Stromal cell of bone marrow (primary cell): Measurements from ENCODE around the gene TUBA3D.
"Not testable (repeated sequence)": the region's sequence is repeated elsewhere in the genome, so short reads cannot be mapped to it uniquely, and the experiment has no call there.

ENCODE experiments used
- DNase-seq: peaks from one replicate; pipeline ENCODE4 v3.0.0-alpha.2; 2012; ENCODE audit warnings: low read depth

Gene TUBA3D

GRCh38 chr2:131475831-131476230, at the start of gene TUBA3D:
TSS of gene TUBA3D (plus strand) at chr2:131476119. CDS start at chr2:131476200, 81 bp downstream.
- DNase-seq: no peak

GRCh38 chr2:131426727-131427126, 49.2 kb upstream of the TUBA3D start:
- DNase-seq: no peak

GRCh38 chr2:131431336-131431735, 44.6 kb upstream of the TUBA3D start:
- DNase-seq: no peak

- not testable (repeated sequence) for DNase-seq
Observed at GRCh38 chr2:131440742-131441468, 35.0 kb upstream of the TUBA3D start.

- not testable (repeated sequence) for DNase-seq
Observed at GRCh38 chr2:131444736-131445514, 31.0 kb upstream of the TUBA3D start.

DNA sequence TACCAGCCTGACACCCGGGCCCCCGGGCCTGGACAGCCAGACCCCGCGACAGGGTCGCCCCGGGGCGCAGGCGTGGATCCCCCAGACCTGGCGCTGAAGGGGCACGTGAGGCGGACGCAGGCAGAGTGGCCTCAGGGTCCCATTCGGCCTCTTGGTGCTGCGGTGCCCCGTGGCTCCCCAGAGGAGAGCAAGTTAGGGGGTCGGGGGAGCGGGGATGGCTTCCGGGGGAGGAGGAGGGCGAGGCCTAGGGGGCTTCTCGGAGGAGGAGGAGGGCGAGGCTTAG, 30.5 kb upstream of the TUBA3D start:
- not testable (repeated sequence) for DNase-seq

DNA sequence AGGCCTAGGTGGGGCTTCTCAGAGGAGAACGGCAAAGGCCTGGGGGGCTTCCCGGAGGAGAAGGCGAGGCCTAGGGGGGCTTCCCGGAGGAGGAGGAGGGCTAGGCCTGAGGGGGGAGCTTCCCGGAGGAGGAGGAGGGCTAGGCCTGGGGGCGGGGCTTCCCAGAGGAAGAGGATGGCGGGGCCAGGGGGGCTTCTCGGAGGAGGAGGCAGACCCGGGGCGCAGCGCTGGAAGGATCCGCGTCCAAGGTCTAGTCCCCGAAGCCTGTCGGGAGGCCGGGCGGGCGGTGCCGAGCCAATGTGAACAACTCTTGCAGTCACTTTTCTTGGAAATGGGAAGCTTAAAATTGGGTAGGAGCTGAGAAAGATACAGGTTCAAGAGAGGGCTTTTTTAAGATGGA, 30.0 kb upstream of the TUBA3D start:
- no peak for DNase-seq

DNA sequence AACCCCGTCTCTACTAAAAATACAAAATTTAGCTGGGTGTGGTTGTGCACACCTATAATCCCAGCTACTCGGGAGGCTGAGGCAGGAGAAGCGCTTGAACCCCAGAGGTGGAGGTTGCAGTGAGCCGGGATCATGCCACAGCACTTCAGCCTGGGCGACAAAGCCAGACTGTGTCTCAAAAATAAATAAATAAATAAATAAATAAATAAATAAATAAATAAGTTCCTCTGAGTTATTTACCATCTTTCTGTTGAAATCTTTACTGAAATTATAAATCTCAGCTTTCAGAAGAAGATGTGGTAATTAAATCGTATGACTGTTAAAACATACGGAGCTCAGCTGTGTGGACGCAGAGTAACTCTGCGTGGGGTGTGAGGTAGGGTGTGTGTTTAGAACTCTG, 27.9 kb upstream of the TUBA3D start:
- DNase-seq: not testable (repeated sequence)

DNA sequence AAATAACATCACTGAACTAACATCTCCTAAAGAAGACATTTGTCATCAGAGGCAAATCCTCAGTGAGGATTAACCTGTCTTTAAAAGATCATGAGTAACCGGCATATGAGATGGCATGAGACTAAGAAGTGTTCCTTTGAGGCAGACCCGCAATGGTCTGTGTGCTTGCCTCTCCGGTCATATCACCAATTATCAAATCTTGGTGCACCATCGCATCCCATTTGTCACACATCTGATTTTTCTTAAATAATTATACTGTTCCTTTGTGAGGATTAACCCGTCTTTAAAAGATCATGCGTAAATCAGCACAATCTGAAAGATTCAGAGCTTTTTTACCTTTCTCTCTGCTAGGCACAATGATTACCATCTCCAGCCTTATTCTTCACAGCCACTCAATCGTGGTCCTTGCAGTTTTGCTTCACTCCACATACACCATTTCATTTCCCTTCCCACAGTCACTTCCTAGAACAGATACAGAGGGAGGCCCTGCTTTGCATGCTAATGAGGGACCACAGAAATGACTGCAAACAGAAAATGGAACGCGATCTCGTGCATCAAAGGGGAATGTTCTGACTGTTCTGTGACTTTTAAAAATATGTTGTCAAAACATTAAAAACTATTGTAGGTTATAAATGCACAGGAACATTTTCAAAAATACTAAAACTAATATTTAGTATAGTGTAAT, 24.5 kb upstream of the TUBA3D start:
- DNase-seq: not testable (repeated sequence)

GRCh38 chr2:131454914-131455313, 21.0 kb upstream of the TUBA3D start:
- not testable (repeated sequence) for DNase-seq

GRCh38 chr2:131467722-131468121, 8.2 kb upstream of the TUBA3D start:
- not testable (repeated sequence) for DNase-seq

DNA sequence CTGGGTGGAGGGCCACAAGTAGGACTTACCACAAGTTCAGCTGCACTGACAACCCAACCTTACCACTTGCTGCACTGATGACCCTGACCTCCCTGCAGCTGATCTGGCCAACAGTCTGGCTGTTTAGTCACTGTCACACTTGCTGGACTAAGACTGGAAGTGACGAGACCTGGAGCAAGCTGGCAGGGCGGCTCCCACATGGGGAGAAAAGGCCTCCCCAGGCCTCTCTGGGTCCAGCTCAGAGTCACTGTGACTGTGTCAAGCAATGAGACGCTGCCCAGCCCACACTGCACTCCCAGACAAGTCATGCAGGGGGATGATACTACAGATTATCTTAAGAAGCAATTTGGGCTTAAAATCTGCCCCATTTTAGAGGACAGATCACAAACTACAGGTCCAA, 5.0 kb upstream of the TUBA3D start:
- DNase-seq: not testable (repeated sequence)

DNA sequence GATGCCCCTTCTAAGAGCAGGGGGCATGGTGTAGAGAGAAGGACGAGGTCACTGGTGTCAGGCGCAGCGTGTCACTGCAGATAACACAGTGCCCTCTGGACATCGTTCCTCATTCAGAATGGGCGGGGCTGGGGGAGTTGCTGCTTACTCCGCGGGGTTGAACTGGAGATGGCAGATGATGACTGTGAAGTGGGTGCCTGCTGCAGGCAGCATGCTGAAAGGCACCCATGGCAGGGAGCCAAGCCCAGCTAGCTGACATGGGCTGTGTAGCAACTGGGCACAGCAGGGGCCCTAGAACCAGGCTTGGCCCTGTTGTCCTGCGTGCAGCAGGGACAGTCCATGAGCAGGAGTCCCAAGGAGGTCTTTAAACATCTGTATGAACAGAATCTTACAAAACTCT, 4.3 kb upstream of the TUBA3D start:
- DNase-seq: not testable (repeated sequence)

DNA sequence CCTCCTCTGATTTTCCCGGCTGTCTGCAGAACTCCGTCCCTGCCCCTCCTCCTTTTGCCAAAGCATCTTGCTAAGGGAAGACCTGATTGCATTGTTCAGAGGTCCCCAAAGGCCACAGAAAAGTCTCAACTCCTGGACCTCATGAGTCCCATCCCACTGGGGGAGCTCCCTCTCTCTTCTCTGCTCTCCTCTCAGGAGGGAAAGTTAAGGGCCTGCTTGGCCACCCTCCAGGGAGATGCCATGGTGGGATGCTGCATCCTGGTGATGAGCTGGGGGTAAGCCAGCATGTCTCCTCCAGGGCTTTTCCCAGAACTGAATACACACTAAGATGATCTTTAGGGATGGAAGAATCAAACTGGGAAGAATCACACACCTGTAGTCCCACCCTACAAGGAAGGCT, 2.7 kb upstream of the TUBA3D start:
- DNase-seq: not testable (repeated sequence)

- DNase-seq: not testable (repeated sequence)
Observed at GRCh38 chr2:131476363-131476762, 444 bp downstream of the TUBA3D start.

GRCh38 chr2:131477227-131477626, 1.3 kb downstream of the TUBA3D start:
- not testable (repeated sequence) for DNase-seq

- DNase-seq: not testable (repeated sequence)
Observed at GRCh38 chr2:131478074-131478849, 2.3 kb downstream of the TUBA3D start.

- not testable (repeated sequence) for DNase-seq
Observed at GRCh38 chr2:131478850-131479461, 3.0 kb downstream of the TUBA3D start.

GRCh38 chr2:131480351-131480750, 4.4 kb downstream of the TUBA3D start:
- DNase-seq: not testable (repeated sequence)

DNA sequence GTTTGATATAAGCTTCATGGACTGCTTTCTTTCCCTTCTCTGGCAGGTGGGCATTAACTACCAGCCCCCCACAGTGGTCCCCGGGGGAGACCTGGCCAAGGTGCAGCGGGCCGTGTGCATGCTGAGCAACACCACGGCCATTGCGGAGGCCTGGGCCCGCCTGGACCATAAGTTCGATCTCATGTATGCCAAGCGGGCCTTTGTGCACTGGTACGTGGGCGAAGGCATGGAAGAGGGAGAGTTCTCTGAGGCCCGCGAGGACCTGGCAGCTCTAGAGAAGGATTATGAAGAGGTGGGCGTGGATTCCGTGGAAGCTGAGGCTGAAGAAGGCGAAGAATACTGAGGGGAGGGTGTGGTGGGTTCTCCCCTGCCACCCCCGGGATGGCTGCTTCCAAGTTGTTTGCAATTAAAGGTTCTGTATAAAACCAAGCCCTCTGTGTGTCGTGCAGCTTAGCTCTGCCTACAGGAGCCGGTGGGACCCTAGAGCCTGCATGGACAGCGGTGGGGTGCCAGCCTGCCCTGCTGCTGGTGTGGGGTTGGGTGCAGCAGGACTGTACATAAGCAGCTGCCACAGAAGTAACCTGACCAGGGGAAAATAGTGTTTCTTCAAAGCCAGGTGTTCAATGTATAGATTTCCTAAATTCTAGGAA, 6.7 kb downstream of the TUBA3D start:
- not testable (repeated sequence) for DNase-seq
